Stimulated activated naive B cell treated with anti-CD40 and anti-IgM and Interleukin-4, amounts not matched to agents 10 μg/mL and 1 μg/mL and 100 μg/mL, for 72 hours (primary cell): ENCODE data around the gene SPINT4.

Experiments used
- ATAC-seq, 2 donors: fragments of 150-1000 bp; cut with Tn5 transposase; replicated peaks; 2 replicates each; pipeline ENCODE4 v1.10.0; 2021; ENCODE audit warnings: moderate library complexity in 1 of 2
- DNase-seq: peaks from one replicate; pipeline ENCODE4 v3.0.0; 2021
- H3K27ac Mint-ChIP-seq: one replicate; pipeline ENCODE4 v1.8.0; 2022; ENCODE audit warnings: mild to moderate bottlenecking, mixed read lengths
- H3K27me3 Mint-ChIP-seq, 2 donors: one replicate each; pipeline ENCODE4 v1.8.0; 2022; ENCODE audit warnings: mixed read lengths in 2 of 2
- H3K36me3 Mint-ChIP-seq, 2 donors: one replicate each; pipeline ENCODE4 v1.8.0; 2022; ENCODE audit warnings: mixed read lengths in 2 of 2, mild to moderate bottlenecking in 1 of 2
- H3K4me1 Mint-ChIP-seq, 2 donors: one replicate each; pipeline ENCODE4 v1.8.0; 2022; ENCODE audit warnings: mixed read lengths in 2 of 2, mild to moderate bottlenecking in 1 of 2
- H3K4me3 Mint-ChIP-seq, 2 donors: one replicate each; pipeline ENCODE4 v1.8.0; 2022; ENCODE audit warnings: mild to moderate bottlenecking in 2 of 2, mixed read lengths in 2 of 2, moderate library complexity in 1 of 2
- H3K9me3 Mint-ChIP-seq, 2 donors: one replicate each; pipeline ENCODE4 v1.8.0; 2022; ENCODE audit warnings: mixed read lengths in 2 of 2, mild to moderate bottlenecking in 1 of 2

Gene SPINT4

DNA sequence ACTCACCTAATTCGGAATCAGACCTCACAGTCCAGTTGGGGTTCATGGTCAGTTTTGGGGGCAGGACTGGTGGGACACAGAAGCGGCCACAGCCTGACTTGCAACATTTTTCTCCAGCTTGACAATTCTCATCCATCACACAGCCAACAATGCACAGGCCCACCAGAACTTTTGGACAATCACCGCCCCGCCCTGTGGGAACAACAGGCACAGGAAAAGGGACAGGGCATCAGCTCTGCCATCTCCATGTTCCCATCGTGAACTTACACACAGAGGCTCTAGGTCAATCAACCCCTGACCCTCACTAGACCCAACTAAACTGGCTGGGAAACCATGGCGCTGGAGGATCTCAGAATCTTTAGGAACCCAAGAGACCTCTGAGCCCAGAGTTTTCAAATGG lies 53.3 kb downstream of the SPINT4 start:
- peaks cover 25 to 37% of the 10 kb centered on the region in 2 donors for H3K27me3 Mint-ChIP-seq
- H3K27ac Mint-ChIP-seq: no peak overlapping the region
- DNase-seq (no peak), ATAC-seq (no peak)
- H3K4me3 Mint-ChIP-seq: no peak overlapping the region
- H3K9me3 Mint-ChIP-seq: no peaks in the 10 kb centered on the region
- H3K36me3 Mint-ChIP-seq: no peaks in the 10 kb centered on the region
- H3K4me1 Mint-ChIP-seq: peaks cover 6 to 7% of the 10 kb centered on the region in 2 donors
